COLO829 (cell line): ENCODE measurements around the gene ALAS1.
"Not testable (repeated sequence)": the region's sequence is repeated elsewhere in the genome, so short reads cannot be mapped to it uniquely, and the experiment has no call there.

ENCODE experiments used
- DNase-seq: peaks from one replicate; pipeline ENCODE4 v3.0.0; 2012; ENCODE audit warnings: low spot score

The ALAS1 gene

GRCh38 chr3:52197842-52198625 is at the start of gene ALAS1:
TSS of gene ALAS1 (plus strand) at chr3:52198160. CDS start at chr3:52199242, 1,082 bp downstream.
- peak; percentile 98 for DNase-seq

GRCh38 chr3:52149021-52149420 is 48.9 kb upstream of the ALAS1 start:
- no peak for DNase-seq

GRCh38 chr3:52149726-52150125 is 48.2 kb upstream of the ALAS1 start:
- no peak for DNase-seq

GRCh38 chr3:52150357-52150756 is 47.6 kb upstream of the ALAS1 start:
- no peak for DNase-seq

- no peak for DNase-seq
These were observed 47.1 kb upstream of the ALAS1 start for GRCh38 chr3:52150860-52151259.

GRCh38 chr3:52151991-52152390 is 46.0 kb upstream of the ALAS1 start:
- DNase-seq = not testable (repeated sequence)

- DNase-seq = peak; percentile 32
These were observed 44.4 kb upstream of the ALAS1 start for GRCh38 chr3:52153389-52154096.

- DNase-seq = peak; percentile 99
These were observed 43.5 kb upstream of the ALAS1 start, which contains the start of gene POC1A for GRCh38 chr3:52154135-52155094. TSS of gene POC1A (minus strand) at chr3:52154423. CDS start at chr3:52154372, 51 bp downstream.

GRCh38 chr3:52155912-52156311 is 42.0 kb upstream of the ALAS1 start:
- DNase-seq = no peak

- no peak for DNase-seq
These were observed 38.5 kb upstream of the ALAS1 start for GRCh38 chr3:52159503-52159902.

- DNase-seq = no peak
These were observed 35.6 kb upstream of the ALAS1 start for GRCh38 chr3:52162250-52162872.

- DNase-seq = no peak
These were observed 30.7 kb upstream of the ALAS1 start for GRCh38 chr3:52167240-52167639.

GRCh38 chr3:52170217-52170616 is 27.7 kb upstream of the ALAS1 start:
- not testable (repeated sequence) for DNase-seq

GRCh38 chr3:52171514-52172261 is 26.3 kb upstream of the ALAS1 start:
- no peak for DNase-seq

- no peak for DNase-seq
These were observed 25.6 kb upstream of the ALAS1 start for GRCh38 chr3:52172262-52172757.

- DNase-seq = no peak
These were observed 24.9 kb upstream of the ALAS1 start for GRCh38 chr3:52173101-52173500.

GRCh38 chr3:52174896-52175295 is 23.1 kb upstream of the ALAS1 start:
- DNase-seq = no peak

GRCh38 chr3:52175416-52176179 is 22.4 kb upstream of the ALAS1 start:
- no peak for DNase-seq

- no peak for DNase-seq
These were observed 21.7 kb upstream of the ALAS1 start for GRCh38 chr3:52176180-52176752.
